Forelimb muscle (tissue), 1 donor: Measurements from ENCODE around the gene RHOXF2B. TPM values are rescaled to one million over a fixed set of nuclear protein-coding genes. Genes with fewer than 3 reads are reported as not detected.
"Not testable (repeated sequence)": the region's sequence is repeated elsewhere in the genome, so short reads cannot be mapped to it uniquely, and the experiment has no call there.

ENCODE experiments used
- DNase-seq: peaks from one replicate; pipeline ENCODE4 v3.0.0-alpha.2; 2013; ENCODE audit warnings: low read depth
- polyA plus RNA-seq: library from polyadenylated mRNA; unstranded; fragments of 120-200 nt; gene quantifications from one replicate; pipeline ENCODE4 v1.2.1, GENCODE V29; 2013; ENCODE audit not compliant: insufficient read length

Gene RHOXF2B
- not detected for polyA plus RNA-seq

DNA sequence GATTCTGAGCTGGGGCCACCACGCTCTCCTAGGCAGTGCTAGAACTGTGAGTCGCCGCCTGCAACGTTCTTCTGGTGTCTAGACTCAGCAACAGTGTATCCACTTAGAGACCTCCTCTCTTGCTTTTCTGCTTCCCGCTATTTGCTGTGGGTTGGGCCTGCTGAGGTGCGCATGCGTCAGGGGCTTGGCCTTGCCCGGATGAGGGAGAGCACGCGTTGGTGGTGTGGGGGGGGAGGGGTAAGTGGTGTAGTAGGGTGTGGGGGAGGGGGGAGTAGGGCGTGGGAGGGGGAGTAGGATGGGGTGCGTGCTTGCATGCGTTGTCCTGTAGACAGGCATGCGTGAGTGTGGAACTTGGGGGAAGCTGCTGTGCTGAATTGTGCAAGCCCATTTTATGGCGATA lies at the start of gene RHOXF2B:
Gene RHOXF2B, minus strand, starts transcription at position 101 of the 400 bp plus-strand sequence. CDS start 138 bp downstream, outside the sequence.
- not testable (repeated sequence) for DNase-seq

GRCh38 chrX:120125444-120125843 lies 48.0 kb upstream of the RHOXF2B start:
- DNase-seq: no peak

DNA sequence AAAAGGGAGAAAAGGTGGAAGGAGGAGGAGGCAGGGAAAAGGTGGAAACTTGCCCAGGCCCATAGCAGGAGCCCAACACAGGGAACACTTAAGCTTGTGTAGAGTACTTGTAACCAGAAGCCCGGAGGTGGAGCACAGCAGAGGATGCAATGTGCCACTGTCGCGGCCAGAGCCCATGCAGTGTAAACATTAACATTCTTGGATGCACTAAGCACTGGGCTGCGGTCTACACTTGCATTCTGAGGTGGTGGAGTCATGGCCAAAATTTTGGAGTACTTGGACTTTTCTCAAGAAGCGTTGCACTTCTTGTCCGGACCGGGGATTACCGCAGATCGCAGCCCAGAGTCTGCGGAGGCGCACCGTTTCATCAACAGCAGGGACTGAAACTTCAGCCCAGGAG lies 42.7 kb upstream of the RHOXF2B start:
- DNase-seq: no peak

DNA sequence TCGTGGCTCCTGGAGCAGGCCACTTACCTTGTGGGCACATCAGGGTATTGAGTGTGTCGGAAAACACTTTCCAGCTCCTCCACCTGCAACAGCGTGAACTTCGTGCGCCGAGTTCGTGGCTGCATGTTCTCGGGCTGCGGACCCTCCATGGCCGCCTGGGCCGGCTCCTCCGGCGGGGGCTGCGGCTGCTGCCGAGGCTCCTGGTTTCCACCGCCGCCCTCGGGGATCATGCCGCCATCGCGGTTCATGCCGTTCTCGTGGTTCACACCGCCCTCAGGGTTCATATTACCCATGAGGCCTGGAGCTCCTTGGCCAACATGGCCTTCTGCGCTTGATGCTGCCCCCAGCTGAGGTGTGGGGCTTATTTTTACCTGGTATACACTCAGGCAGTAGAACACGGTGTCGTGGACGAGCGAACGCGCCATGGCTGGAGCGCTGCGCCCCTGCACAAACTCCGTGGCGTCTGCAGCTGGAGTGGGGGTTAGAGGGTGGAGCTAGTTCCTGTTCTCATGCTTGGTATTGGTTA lies 38.0 kb upstream of the RHOXF2B start, which contains the start of gene RHOXF1:
Gene RHOXF1, minus strand, starts transcription at position 476 of the 526 bp plus-strand sequence. Its CDS starts 51 bp downstream, at position 425.
- no peak for DNase-seq

DNA sequence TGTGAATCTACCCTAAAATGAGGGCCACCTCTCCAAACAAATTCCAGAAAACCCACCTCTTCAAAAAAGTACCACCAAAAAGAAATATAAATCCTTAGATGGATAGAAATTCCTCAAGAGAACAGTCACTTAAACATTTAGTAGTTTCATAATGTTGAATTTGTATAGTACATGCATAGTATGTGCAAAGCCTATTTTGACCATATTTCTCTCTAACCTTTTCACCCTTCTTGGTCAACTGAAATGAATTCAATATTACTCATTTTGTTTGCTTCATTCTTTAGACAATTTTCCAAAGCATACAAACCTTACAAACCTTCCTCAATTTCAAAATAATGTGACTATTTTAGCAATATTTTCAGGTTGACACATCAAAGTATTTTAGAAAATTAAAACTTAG lies 34.1 kb upstream of the RHOXF2B start:
- no peak for DNase-seq

GRCh38 chrX:120109378-120109777 lies 31.9 kb upstream of the RHOXF2B start:
- DNase-seq: no peak

GRCh38 chrX:120104707-120105106 lies 27.2 kb upstream of the RHOXF2B start:
- not testable (repeated sequence) for DNase-seq

DNA sequence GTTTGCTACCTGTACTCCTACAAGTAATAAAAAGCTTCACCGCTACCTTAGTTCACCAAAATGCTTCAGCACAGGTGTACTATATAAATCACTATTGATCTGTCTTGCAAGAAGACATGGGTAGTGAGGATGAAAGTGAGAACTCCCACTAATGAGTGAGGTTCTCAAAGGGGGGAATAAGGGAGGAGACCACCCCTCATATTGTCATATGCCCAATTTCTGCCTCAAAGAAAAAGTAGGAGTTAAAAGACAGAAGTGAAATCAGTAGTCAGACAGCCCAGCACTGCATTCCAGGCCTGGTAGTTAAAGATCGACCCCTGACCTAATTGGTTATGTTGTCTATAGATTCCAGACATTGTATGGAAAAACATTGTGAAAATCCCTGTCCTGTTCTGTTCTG lies 23.6 kb upstream of the RHOXF2B start:
- DNase-seq: not testable (repeated sequence)

DNA sequence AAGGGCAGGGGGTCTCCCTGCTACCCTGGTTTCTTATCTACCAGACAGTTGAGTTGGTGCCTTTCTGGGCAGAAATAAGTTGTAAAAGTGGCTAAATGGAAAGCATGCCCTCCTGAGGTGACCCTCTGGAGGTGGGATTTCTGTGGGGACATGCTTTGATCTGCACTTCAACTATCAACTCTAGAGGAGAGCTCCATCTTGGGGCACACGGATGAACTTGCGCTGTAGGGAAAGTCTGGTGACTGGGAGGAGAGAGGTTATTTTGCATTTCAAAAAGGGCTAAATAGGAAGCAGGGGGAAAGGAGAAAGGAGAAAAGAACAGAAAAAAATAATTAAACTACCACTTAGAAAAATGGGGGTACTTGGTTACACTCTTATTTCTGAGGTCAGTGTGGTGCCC lies 12.7 kb upstream of the RHOXF2B start:
- DNase-seq: no peak

DNA sequence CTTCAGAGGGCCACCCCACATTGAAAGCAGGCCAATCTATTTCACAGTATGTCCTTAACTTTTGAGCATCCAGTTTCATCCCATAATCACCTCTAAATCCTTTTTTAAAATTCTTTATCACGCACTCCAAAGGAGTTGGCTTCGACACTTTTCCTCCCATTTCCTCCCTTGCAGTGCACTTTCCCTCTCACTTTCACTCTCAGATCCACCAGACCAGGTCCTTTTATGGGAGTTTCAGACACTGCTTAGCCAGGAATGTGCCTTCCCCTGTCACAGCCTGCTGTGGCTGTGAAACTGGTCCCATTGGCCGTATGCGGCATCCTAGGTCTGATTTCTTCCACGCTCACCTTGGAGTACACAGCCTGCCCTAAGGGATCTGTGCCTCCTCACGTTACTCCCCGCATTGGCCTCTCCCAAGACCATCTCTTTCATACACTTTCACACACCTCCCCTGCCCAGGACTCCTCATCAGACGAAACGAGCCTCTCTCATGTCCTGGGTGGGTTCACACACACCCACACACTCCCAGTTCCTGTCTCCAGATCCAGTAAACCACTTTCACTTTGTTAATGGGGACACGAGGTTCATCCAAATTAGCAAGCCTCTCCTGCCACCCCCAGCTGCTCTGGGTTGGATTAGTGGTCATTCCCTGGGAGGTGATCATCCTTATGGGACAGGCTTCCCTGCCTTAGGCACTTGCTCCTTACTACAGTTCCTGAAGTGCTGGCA lies 10.0 kb upstream of the RHOXF2B start:
- no peak for DNase-seq

- not testable (repeated sequence) for DNase-seq
Observed at GRCh38 chrX:120085553-120086185, 8.2 kb upstream of the RHOXF2B start.

GRCh38 chrX:120066169-120066568 lies 11.3 kb downstream of the RHOXF2B start:
- not testable (repeated sequence) for DNase-seq

DNA sequence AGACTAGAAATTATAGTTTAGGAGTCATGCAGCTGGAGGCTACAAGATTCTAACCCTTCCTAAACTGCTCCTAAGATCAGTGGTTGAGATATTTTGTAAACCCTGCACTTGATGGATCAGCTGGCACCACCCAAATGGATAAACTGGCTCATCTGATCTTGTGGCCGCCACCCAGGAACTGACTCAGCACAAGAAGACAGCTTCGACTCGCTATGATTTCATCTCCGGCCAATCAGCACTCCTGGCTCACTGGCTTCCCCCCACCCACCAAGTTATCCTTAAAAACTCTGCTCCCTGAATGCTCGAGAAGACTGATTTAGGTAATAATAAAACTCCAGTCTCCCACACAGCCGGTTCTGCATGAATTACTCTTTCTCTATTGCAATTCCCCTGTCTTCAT lies 34.8 kb downstream of the RHOXF2B start:
- not testable (repeated sequence) for DNase-seq

DNA sequence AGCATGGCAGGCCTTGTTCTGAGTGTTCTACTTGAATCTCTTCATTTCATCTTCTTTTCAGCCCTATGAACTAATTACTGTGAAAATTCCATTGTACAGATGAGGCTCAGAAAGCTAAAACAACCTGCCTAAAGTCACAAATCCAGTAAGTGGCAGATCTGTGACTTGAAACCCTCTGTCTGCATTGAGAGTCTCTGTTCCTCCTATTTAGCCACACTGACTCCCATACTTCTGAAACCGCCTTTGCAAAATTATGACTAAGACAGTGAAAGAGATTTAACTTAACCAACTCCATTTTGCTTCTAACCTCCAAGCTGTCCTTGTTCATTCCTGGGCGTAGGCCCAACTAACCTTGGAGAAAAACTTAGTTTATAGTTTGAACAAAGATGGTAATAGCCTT lies 35.2 kb downstream of the RHOXF2B start:
- DNase-seq: not testable (repeated sequence)

DNA sequence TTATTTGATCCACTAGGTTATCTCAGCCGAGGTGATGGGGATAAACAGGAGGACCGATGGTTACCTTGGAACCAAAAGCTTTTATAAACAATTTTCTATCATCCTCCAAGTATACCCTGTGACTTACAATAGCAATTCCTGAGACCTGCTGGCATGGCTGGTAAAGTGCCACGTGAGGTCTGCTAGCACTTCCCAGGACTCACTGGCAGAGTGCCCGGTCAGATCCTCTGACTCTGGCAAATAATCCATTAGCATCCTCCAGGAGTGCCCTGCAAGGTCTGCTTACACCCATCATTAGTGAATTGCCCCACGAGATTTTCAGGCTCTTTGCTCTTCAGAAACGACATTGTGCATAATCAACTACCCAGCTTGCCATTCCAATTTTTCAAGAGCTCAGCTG lies 37.3 kb downstream of the RHOXF2B start:
- DNase-seq: not testable (repeated sequence)

DNA sequence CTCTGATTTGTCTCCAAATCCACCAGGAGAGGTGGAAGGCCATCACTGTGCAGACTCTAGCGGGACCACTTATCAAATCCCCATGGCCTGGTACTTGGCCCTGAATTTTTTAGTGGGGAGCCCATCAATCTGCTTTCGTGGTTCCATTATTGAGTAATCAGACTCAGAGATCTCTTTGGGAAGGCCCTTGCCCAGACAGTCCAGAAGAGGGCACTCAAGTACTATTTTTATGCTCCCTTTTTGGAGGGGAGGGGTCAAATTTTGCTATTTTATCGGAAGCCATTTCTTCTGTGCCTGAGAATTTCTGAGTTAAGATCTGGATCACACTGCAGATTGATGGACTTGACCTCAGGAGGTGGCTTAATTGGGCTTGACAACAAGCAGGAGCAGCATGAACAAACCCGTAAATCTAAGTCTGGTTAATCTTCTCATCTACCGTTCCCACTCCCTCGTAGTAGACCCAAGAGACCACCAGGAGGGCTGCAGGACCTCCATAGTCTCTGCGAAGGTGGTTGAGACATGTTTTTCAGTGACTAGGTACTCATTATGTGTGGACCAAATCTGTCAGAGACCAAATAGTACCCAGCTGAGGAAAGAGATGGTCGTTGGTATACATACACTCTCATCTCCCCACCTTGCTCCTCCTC lies 38.3 kb downstream of the RHOXF2B start:
- DNase-seq: not testable (repeated sequence)

- DNase-seq: no peak
Observed at GRCh38 chrX:120036704-120037103, 40.8 kb downstream of the RHOXF2B start.

- DNase-seq: not testable (repeated sequence)
Observed at GRCh38 chrX:120035522-120036309, 41.8 kb downstream of the RHOXF2B start.

GRCh38 chrX:120029354-120029753 lies 48.1 kb downstream of the RHOXF2B start:
- no peak for DNase-seq

DNA sequence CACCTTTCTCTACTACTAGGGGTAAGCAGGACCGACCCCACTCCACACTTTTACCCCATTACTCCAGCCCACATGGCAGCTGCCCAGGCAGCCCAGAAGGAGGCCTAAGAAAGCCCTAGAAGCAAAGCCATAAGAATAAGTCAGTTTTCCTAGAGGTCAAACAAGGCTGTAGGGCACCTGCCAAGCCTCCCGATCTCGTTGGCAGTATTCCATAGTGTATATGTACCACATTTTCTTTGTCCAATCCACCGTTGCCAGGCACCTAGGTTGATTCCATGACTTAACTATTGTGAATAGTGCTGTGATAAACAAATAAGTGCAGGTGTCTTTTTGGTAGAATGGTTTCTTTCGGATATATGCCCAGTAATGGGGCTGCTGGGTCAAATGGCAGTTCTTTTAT lies 54.2 kb downstream of the RHOXF2B start:
- no peak for DNase-seq

- no peak for DNase-seq
Observed at GRCh38 chrX:120022763-120023162, 54.7 kb downstream of the RHOXF2B start.
